Measurements from ENCODE around the gene KRTAP9-4.
"Not testable (repeated sequence)": the region's sequence is repeated elsewhere in the genome, so short reads cannot be mapped to it uniquely, and the experiment has no call there.

The KRTAP9-4 gene

GRCh38 chr17:41265078-41265477 is 15.6 kb downstream of the KRTAP9-4 start, which contains the start of gene KRTAP9-6:
Gene KRTAP9-6 (plus strand): TSS chr17:41265378. CDS start chr17:41265378, 0 bp downstream.
- no peak for DNase-seq

GRCh38 chr17:41267711-41268110 is 18.2 kb downstream of the KRTAP9-4 start:
- no peak for DNase-seq

GRCh38 chr17:41271323-41271722 is 21.8 kb downstream of the KRTAP9-4 start:
- DNase-seq = not testable (repeated sequence)

- no peak for DNase-seq
Measured at GRCh38 chr17:41271858-41272257, 22.4 kb downstream of the KRTAP9-4 start.

- DNase-seq = not testable (repeated sequence)
Measured at GRCh38 chr17:41275648-41276190, 26.2 kb downstream of the KRTAP9-4 start, which contains the start of gene KRTAP9-7. Gene KRTAP9-7 (plus strand): TSS chr17:41275698. CDS start chr17:41275698, 0 bp downstream.

GRCh38 chr17:41278176-41278955 is 28.9 kb downstream of the KRTAP9-4 start:
- no peak for DNase-seq

GRCh38 chr17:41284043-41284442 is 34.6 kb downstream of the KRTAP9-4 start:
- no peak for DNase-seq

- no peak for DNase-seq
Measured at GRCh38 chr17:41284546-41284945, 35.1 kb downstream of the KRTAP9-4 start.

- no peak for DNase-seq
Measured at GRCh38 chr17:41287050-41287449, 37.6 kb downstream of the KRTAP9-4 start.

- DNase-seq = no peak
Measured at GRCh38 chr17:41294016-41294415, 44.5 kb downstream of the KRTAP9-4 start.

- DNase-seq = no peak
Measured at GRCh38 chr17:41296846-41297245, 47.4 kb downstream of the KRTAP9-4 start.

GRCh38 chr17:41298458-41299135 is 49.1 kb downstream of the KRTAP9-4 start:
- DNase-seq = no peak
